Measurements from ENCODE around the gene SH2D1B.

GRCh38 chr1:162372159-162373071 is 39.5 kb downstream of the SH2D1B start:
- TF ChIP-seq POLR2AphosphoS5 (IDR thresholded peaks at IDR 0.05; ENCODE audit: low read depth, low read length): no peak
- TF ChIP-seq, protein P1, sequence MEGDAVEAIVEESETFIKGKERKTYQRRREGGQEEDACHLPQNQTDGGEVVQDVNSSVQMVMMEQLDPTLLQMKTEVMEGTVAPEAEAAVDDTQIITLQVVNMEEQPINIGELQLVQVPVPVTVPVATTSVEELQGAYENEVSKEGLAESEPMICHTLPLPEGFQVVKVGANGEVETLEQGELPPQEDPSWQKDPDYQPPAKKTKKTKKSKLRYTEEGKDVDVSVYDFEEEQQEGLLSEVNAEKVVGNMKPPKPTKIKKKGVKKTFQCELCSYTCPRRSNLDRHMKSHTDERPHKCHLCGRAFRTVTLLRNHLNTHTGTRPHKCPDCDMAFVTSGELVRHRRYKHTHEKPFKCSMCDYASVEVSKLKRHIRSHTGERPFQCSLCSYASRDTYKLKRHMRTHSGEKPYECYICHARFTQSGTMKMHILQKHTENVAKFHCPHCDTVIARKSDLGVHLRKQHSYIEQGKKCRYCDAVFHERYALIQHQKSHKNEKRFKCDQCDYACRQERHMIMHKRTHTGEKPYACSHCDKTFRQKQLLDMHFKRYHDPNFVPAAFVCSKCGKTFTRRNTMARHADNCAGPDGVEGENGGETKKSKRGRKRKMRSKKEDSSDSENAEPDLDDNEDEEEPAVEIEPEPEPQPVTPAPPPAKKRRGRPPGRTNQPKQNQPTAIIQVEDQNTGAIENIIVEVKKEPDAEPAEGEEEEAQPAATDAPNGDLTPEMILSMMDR (IDR thresholded peaks at IDR 0.05): no peak
- TF ChIP-seq EZH2phosphoT487 (IDR thresholded peaks at IDR 0.05; ENCODE audit: borderline replicate concordance, low read depth): no peak
- no peak for TF ChIP-seq YY1 (IDR thresholded peaks at IDR 0.05; ENCODE audit: low read depth)
- TF ChIP-seq FOXM1 (IDR thresholded peaks at IDR 0.05; ENCODE audit: low read depth): no peak
- peak; percentile 54 for TF ChIP-seq CHD2 (IDR thresholded peaks at IDR 0.05; ENCODE audit: low read length, partially characterized antibody)
- TF ChIP-seq, protein P2, sequence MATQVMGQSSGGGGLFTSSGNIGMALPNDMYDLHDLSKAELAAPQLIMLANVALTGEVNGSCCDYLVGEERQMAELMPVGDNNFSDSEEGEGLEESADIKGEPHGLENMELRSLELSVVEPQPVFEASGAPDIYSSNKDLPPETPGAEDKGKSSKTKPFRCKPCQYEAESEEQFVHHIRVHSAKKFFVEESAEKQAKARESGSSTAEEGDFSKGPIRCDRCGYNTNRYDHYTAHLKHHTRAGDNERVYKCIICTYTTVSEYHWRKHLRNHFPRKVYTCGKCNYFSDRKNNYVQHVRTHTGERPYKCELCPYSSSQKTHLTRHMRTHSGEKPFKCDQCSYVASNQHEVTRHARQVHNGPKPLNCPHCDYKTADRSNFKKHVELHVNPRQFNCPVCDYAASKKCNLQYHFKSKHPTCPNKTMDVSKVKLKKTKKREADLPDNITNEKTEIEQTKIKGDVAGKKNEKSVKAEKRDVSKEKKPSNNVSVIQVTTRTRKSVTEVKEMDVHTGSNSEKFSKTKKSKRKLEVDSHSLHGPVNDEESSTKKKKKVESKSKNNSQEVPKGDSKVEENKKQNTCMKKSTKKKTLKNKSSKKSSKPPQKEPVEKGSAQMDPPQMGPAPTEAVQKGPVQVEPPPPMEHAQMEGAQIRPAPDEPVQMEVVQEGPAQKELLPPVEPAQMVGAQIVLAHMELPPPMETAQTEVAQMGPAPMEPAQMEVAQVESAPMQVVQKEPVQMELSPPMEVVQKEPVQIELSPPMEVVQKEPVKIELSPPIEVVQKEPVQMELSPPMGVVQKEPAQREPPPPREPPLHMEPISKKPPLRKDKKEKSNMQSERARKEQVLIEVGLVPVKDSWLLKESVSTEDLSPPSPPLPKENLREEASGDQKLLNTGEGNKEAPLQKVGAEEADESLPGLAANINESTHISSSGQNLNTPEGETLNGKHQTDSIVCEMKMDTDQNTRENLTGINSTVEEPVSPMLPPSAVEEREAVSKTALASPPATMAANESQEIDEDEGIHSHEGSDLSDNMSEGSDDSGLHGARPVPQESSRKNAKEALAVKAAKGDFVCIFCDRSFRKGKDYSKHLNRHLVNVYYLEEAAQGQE (IDR thresholded peaks at IDR 0.05; ENCODE audit: low read depth, low read length): no peak
- TF ChIP-seq EP300 (IDR thresholded peaks at IDR 0.05; ENCODE audit: borderline replicate concordance in 1 of 2, low read depth in 1 of 2, low read length in 1 of 2): peak in 1 of 2 experiments; percentile 70; a peak in 1 of 4 replicates
- TF ChIP-seq TAF1 (IDR thresholded peaks at IDR 0.05; ENCODE audit: borderline replicate concordance, low read depth, low read length): no peak
- no peak for TF ChIP-seq USF2 (IDR thresholded peaks at IDR 0.05; ENCODE audit: borderline replicate concordance, low read depth, low read length)

Data from SK-N-SH (cell line).